Astrocyte (in vitro differentiated cells and primary cell): Measurements from ENCODE around the gene POU2F3. TPM values are rescaled to one million over a fixed set of nuclear protein-coding genes. Genes with fewer than 3 reads are reported as not detected.

Experiments
- DNase-seq: peaks from one replicate; pipeline ENCODE4 v3.0.0-alpha.2; 2010; ENCODE audit warnings: low read depth
- FAIRE-seq: peaks from 2 replicates; lab custom pipeline; 2011; peaks lifted over from hg19 to GRCh38; lab: Jason Lieb, UNC
- H2AFZ ChIP-seq: 2 replicates; pipeline ENCODE4 v1.6.0; 2012; ENCODE audit warnings: low read depth, low read length, inconsistent platforms
- H3K27ac ChIP-seq: 2 replicates; pipeline ENCODE4 v1.5.1; 2011; ENCODE audit warnings: low read depth, low read length, inconsistent platforms
- H3K27me3 ChIP-seq: 2 replicates; pipeline ENCODE4 v1.6.0; 2011; ENCODE audit warnings: low read length, inconsistent platforms; ENCODE audit not compliant: insufficient read depth
- H3K36me3 ChIP-seq: 2 replicates; pipeline ENCODE4 v1.5.1; 2011; ENCODE audit warnings: low read length, inconsistent platforms; ENCODE audit not compliant: insufficient read depth
- H3K4me1 ChIP-seq: 2 replicates; pipeline ENCODE4 v1.5.1; 2011; ENCODE audit warnings: low read length, inconsistent platforms; ENCODE audit not compliant: insufficient read depth
- H3K4me2 ChIP-seq: 2 replicates; pipeline ENCODE4 v1.6.0; 2012; ENCODE audit warnings: low read length, inconsistent platforms
- H3K4me3 ChIP-seq: 2 replicates; pipeline ENCODE4 v1.5.1; 2011; ENCODE audit warnings: low read depth, mild to moderate bottlenecking, low read length, inconsistent platforms; ENCODE audit not compliant: insufficient read depth
- H3K79me2 ChIP-seq: 2 replicates; pipeline ENCODE4 v1.6.0; 2012; ENCODE audit warnings: mild to moderate bottlenecking, low read length, inconsistent platforms; ENCODE audit not compliant: insufficient read depth
- H3K9ac ChIP-seq: 2 replicates; pipeline ENCODE4 v1.6.0; 2012; ENCODE audit warnings: mild to moderate bottlenecking, low read length, inconsistent platforms
- H3K9me3 ChIP-seq: 2 replicates; pipeline ENCODE4 v1.5.1; 2012; ENCODE audit warnings: low read depth, mild to moderate bottlenecking, low read length, inconsistent platforms; ENCODE audit not compliant: insufficient read depth
- H4K20me1 ChIP-seq: 2 replicates; pipeline ENCODE4 v1.6.0; 2012; ENCODE audit warnings: low read length, inconsistent platforms; ENCODE audit not compliant: insufficient read depth
- H3K27ac Mint-ChIP-seq: one replicate; pipeline ENCODE4 v1.8.0; 2021; ENCODE audit warnings: mild to moderate bottlenecking, mixed read lengths; ENCODE audit not compliant: unreplicated experiment
- H3K27me3 Mint-ChIP-seq: one replicate; pipeline ENCODE4 v1.8.0; 2021; ENCODE audit warnings: low read depth, mixed read lengths; ENCODE audit not compliant: unreplicated experiment
- H3K36me3 Mint-ChIP-seq: one replicate; pipeline ENCODE4 v1.8.0; 2021; ENCODE audit warnings: low read depth, mixed read lengths; ENCODE audit not compliant: unreplicated experiment
- H3K4me1 Mint-ChIP-seq: one replicate; pipeline ENCODE4 v1.8.0; 2021; ENCODE audit warnings: low read depth, mixed read lengths; ENCODE audit not compliant: unreplicated experiment
- H3K4me3 Mint-ChIP-seq: one replicate; pipeline ENCODE4 v1.8.0; 2021; ENCODE audit warnings: mild to moderate bottlenecking, moderate library complexity, mixed read lengths; ENCODE audit not compliant: unreplicated experiment
- H3K9me3 Mint-ChIP-seq: one replicate; pipeline ENCODE4 v1.8.0; 2021; ENCODE audit warnings: mild to moderate bottlenecking, mixed read lengths; ENCODE audit not compliant: unreplicated experiment
- CTCF ChIP-seq: IDR thresholded peaks from 2 replicates; pipeline ENCODE4 v1.5.1; 2011; ENCODE audit warnings: low read depth, mild to moderate bottlenecking, inconsistent platforms, low read length, moderate library complexity; ENCODE audit not compliant: insufficient read depth
- EZH2 ChIP-seq: IDR thresholded peaks from 2 replicates; pipeline ENCODE4 v1.6.1; 2012; ENCODE audit warnings: mild to moderate bottlenecking, low read length, inconsistent platforms; ENCODE audit not compliant: insufficient read depth
- total RNA-seq: library from RNA; stranded (reverse); gene quantifications from 2 replicates; pipeline ENCODE4 v1.2.1, GENCODE V29; 2021

Gene POU2F3
- total RNA-seq, 1 donor from 2014 or later, result 0.20 TPM

GRCh38 chr11:120195601-120196320 lies 44.2 kb upstream of the POU2F3 start:
- Mint-ChIP-seq H3K27ac (no peak overlapping the region), H3K36me3 (peaks cover 2% of the 10 kb centered on the region), H3K4me3 (no peak overlapping the region), H3K9me3 (peaks cover 2% of the 10 kb centered on the region), H3K27me3 (peaks cover 72% of the 10 kb centered on the region), H3K4me1 (peaks cover 5% of the 10 kb centered on the region)
- Histone ChIP-seq H3K36me3 (no peaks in the 10 kb centered on the region), H3K9ac (no peak overlapping the region), H3K27me3 (peaks cover 12% of the 10 kb centered on the region), H3K4me2 (no peak overlapping the region), H3K4me3 (no peak overlapping the region), H3K27ac (no peak overlapping the region), H2AFZ (no peak overlapping the region), H3K9me3 (no peaks in the 10 kb centered on the region), H4K20me1 (no peaks in the 10 kb centered on the region), H3K4me1 (no peaks in the 10 kb centered on the region), H3K79me2 (no peaks in the 10 kb centered on the region)
- DNase-seq (no peak), FAIRE-seq (no peak)
- TF ChIP-seq EZH2 (no peak), CTCF (no peak)

- Mint-ChIP-seq H3K9me3 (peaks cover 3% of the 10 kb centered on the region), H3K4me3 (no peak overlapping the region), H3K4me1 (peaks cover 5% of the 10 kb centered on the region), H3K36me3 (peaks cover under 1% of the 10 kb centered on the region), H3K27ac (no peak overlapping the region), H3K27me3 (peaks cover 65% of the 10 kb centered on the region)
- no peaks in the 10 kb centered on the region for H3K9me3 ChIP-seq
- no peaks in the 10 kb centered on the region for H3K36me3 ChIP-seq
- peaks cover 7% of the 10 kb centered on the region for H3K27me3 ChIP-seq
- H3K27ac ChIP-seq, result no peak overlapping the region
- H4K20me1 ChIP-seq, result no peaks in the 10 kb centered on the region
- no peak overlapping the region for H2AFZ ChIP-seq
- H3K4me2 ChIP-seq, result no peak overlapping the region
- H3K9ac ChIP-seq, result no peak overlapping the region
- H3K4me1 ChIP-seq, result no peaks in the 10 kb centered on the region
- no peak overlapping the region for H3K4me3 ChIP-seq
- FAIRE-seq, result no peak
- H3K79me2 ChIP-seq, result no peaks in the 10 kb centered on the region
- DNase-seq, result no peak
- TF ChIP-seq CTCF (no peak), EZH2 (no peak)
These were observed 43.1 kb upstream of the POU2F3 start for GRCh38 chr11:120196826-120197225.

GRCh38 chr11:120197251-120197891 lies 42.6 kb upstream of the POU2F3 start:
- Histone ChIP-seq H2AFZ (no peak overlapping the region), H3K4me1 (no peaks in the 10 kb centered on the region), H3K9ac (no peak overlapping the region), H3K4me3 (no peak overlapping the region), H3K36me3 (no peaks in the 10 kb centered on the region), H3K4me2 (no peak overlapping the region), H4K20me1 (no peaks in the 10 kb centered on the region), H3K27ac (no peak overlapping the region), H3K9me3 (no peaks in the 10 kb centered on the region), H3K79me2 (no peaks in the 10 kb centered on the region), H3K27me3 (peaks cover 7% of the 10 kb centered on the region)
- FAIRE-seq (no peak), DNase-seq (no peak)
- no peaks in the 10 kb centered on the region for H3K36me3 Mint-ChIP-seq
- peaks cover 63% of the 10 kb centered on the region for H3K27me3 Mint-ChIP-seq
- no peak overlapping the region for H3K27ac Mint-ChIP-seq
- H3K4me1 Mint-ChIP-seq, result peaks cover 5% of the 10 kb centered on the region
- TF ChIP-seq CTCF (no peak), EZH2 (no peak)
- H3K9me3 Mint-ChIP-seq, result peaks cover 3% of the 10 kb centered on the region
- no peak overlapping the region for H3K4me3 Mint-ChIP-seq
